Activated CD8-positive, alpha-beta memory T cell treated with anti-CD3 and anti-CD28 coated beads for 24 hours (primary cell): ENCODE results near the gene SLC24A3.

Experiments
- DNase-seq: peaks from one replicate; pipeline ENCODE4 v3.0.0-alpha.2; 2020

The SLC24A3 gene

GRCh38 chr20:19244291-19244690, 31.8 kb downstream of the SLC24A3 start:
- DNase-seq: no peak

GRCh38 chr20:19249106-19249879, 36.9 kb downstream of the SLC24A3 start:
- DNase-seq: no peak

GRCh38 chr20:19250346-19250745, 37.9 kb downstream of the SLC24A3 start:
- DNase-seq: no peak

- no peak for DNase-seq
Measured at GRCh38 chr20:19251506-19251905, 39.1 kb downstream of the SLC24A3 start.

- no peak for DNase-seq
Measured at GRCh38 chr20:19251958-19252357, 39.5 kb downstream of the SLC24A3 start.

- no peak for DNase-seq
Measured at GRCh38 chr20:19252451-19253120, 40.1 kb downstream of the SLC24A3 start.

GRCh38 chr20:19253316-19253715, 40.9 kb downstream of the SLC24A3 start:
- no peak for DNase-seq

GRCh38 chr20:19253916-19254820, 41.7 kb downstream of the SLC24A3 start:
- no peak for DNase-seq

- DNase-seq: no peak
Measured at GRCh38 chr20:19254956-19255355, 42.5 kb downstream of the SLC24A3 start.

GRCh38 chr20:19256085-19256484, 43.6 kb downstream of the SLC24A3 start:
- DNase-seq: no peak

- no peak for DNase-seq
Measured at GRCh38 chr20:19256906-19257595, 44.6 kb downstream of the SLC24A3 start.

GRCh38 chr20:19257865-19258264, 45.4 kb downstream of the SLC24A3 start:
- no peak for DNase-seq

GRCh38 chr20:19259141-19259591, 46.7 kb downstream of the SLC24A3 start:
- DNase-seq: no peak

- DNase-seq: no peak
Measured at GRCh38 chr20:19260412-19261090, 48.1 kb downstream of the SLC24A3 start.

GRCh38 chr20:19264191-19264590, 51.7 kb downstream of the SLC24A3 start:
- no peak for DNase-seq

- no peak for DNase-seq
Measured at GRCh38 chr20:19265646-19266374, 53.4 kb downstream of the SLC24A3 start.

GRCh38 chr20:19268426-19268825, 56.0 kb downstream of the SLC24A3 start:
- DNase-seq: no peak

GRCh38 chr20:19269737-19270340, 57.4 kb downstream of the SLC24A3 start:
- no peak for DNase-seq

- no peak for DNase-seq
Measured at GRCh38 chr20:19271879-19272651, 59.6 kb downstream of the SLC24A3 start.
